SIG-M5 treated with dmso at 0.1 percent for 504 hours (cell line): ENCODE measurements around the gene TRAF4.

Experiments
- DNase-seq: peaks from one replicate; lab custom pipeline; 2025; ENCODE audit not compliant: unreplicated experiment; lab: John Stamatoyannopoulos, UW

Gene TRAF4

GRCh38 chr17:28743243-28744103 is at the start of gene TRAF4:
Gene TRAF4, plus strand, starts transcription at chr17:28744011. Its CDS starts 102 bp downstream, at chr17:28744113.
- DNase-seq: peak; percentile 73

- DNase-seq: no peak
These were observed 45.4 kb upstream of the TRAF4 start for GRCh38 chr17:28698253-28698941.

GRCh38 chr17:28700278-28700677 is 43.5 kb upstream of the TRAF4 start:
- DNase-seq: no peak

- no peak for DNase-seq
These were observed 42.9 kb upstream of the TRAF4 start for GRCh38 chr17:28700830-28701492.

GRCh38 chr17:28702026-28702751 is 41.6 kb upstream of the TRAF4 start:
- no peak for DNase-seq

- no peak for DNase-seq
These were observed 41.1 kb upstream of the TRAF4 start for GRCh38 chr17:28702752-28703150.

- DNase-seq: no peak
These were observed 40.1 kb upstream of the TRAF4 start for GRCh38 chr17:28703552-28704218.

- DNase-seq: no peak
These were observed 39.5 kb upstream of the TRAF4 start for GRCh38 chr17:28704219-28704858.

- no peak for DNase-seq
These were observed 38.6 kb upstream of the TRAF4 start for GRCh38 chr17:28705074-28705659.

- no peak for DNase-seq
These were observed 38.0 kb upstream of the TRAF4 start for GRCh38 chr17:28705728-28706334.

GRCh38 chr17:28706471-28707338 is 37.1 kb upstream of the TRAF4 start:
- DNase-seq: no peak

- DNase-seq: no peak
These were observed 36.5 kb upstream of the TRAF4 start for GRCh38 chr17:28707339-28707720.

- DNase-seq: peak; percentile 86
These were observed 32.7 kb upstream of the TRAF4 start for GRCh38 chr17:28710861-28711722.

- no peak for DNase-seq
These were observed 32.1 kb upstream of the TRAF4 start, which contains the start of gene PROCA1 for GRCh38 chr17:28711723-28712031. Gene PROCA1, minus strand, starts transcription at chr17:28711888. Its CDS starts 228 bp downstream, at chr17:28711660.

GRCh38 chr17:28712032-28712704 is 31.6 kb upstream of the TRAF4 start:
- DNase-seq: peak; percentile 78

GRCh38 chr17:28712705-28713415 is 31.0 kb upstream of the TRAF4 start:
- DNase-seq: no peak
